ENCODE results near the gene SLC34A3. TPM values are rescaled to one million over a fixed set of nuclear protein-coding genes. Genes with fewer than 3 reads are reported as not detected.
"Not testable (repeated sequence)": the region's sequence is repeated elsewhere in the genome, so short reads cannot be mapped to it uniquely, and the experiment has no call there.

The SLC34A3 gene
- total RNA-seq, 1 donor from 2014 or later, result 0.09 TPM

GRCh38 chr9:137262173-137262908, 31.6 kb downstream of the SLC34A3 start:
- not testable (repeated sequence) for H3K27me3 Mint-ChIP-seq (ENCODE audit: low read depth, unreplicated experiment); H3K4me3 ChIP-seq (ENCODE audit: insufficient read depth, low read depth, low read length); FAIRE-seq; H3K4me1 Mint-ChIP-seq (ENCODE audit: low read depth, unreplicated experiment); H2AFZ ChIP-seq (ENCODE audit: low read depth, low read length); H3K4me3 Mint-ChIP-seq (ENCODE audit: unreplicated experiment); H3K36me3 Mint-ChIP-seq (ENCODE audit: low read depth, unreplicated experiment); H3K9ac ChIP-seq (ENCODE audit: low read length); H3K9me3 Mint-ChIP-seq (ENCODE audit: unreplicated experiment); H3K9me3 ChIP-seq (ENCODE audit: insufficient read depth, low read depth, low read length); H3K4me2 ChIP-seq (ENCODE audit: low read length); H3K27me3 ChIP-seq (ENCODE audit: insufficient read depth, low read length); H3K27ac Mint-ChIP-seq (ENCODE audit: unreplicated experiment); H3K4me1 ChIP-seq (ENCODE audit: insufficient read depth, low read length); H3K36me3 ChIP-seq (ENCODE audit: insufficient read depth, low read length); H3K27ac ChIP-seq (ENCODE audit: low read depth, low read length)
- peak; percentile 39 for DNase-seq (ENCODE audit: low read depth)
- peaks cover 28% of the 10 kb centered on the region for H3K79me2 ChIP-seq (ENCODE audit: insufficient read depth, low read length)
- peaks cover 15% of the 10 kb centered on the region for H4K20me1 ChIP-seq (ENCODE audit: insufficient read depth, low read length)
- TF ChIP-seq, protein P1, sequence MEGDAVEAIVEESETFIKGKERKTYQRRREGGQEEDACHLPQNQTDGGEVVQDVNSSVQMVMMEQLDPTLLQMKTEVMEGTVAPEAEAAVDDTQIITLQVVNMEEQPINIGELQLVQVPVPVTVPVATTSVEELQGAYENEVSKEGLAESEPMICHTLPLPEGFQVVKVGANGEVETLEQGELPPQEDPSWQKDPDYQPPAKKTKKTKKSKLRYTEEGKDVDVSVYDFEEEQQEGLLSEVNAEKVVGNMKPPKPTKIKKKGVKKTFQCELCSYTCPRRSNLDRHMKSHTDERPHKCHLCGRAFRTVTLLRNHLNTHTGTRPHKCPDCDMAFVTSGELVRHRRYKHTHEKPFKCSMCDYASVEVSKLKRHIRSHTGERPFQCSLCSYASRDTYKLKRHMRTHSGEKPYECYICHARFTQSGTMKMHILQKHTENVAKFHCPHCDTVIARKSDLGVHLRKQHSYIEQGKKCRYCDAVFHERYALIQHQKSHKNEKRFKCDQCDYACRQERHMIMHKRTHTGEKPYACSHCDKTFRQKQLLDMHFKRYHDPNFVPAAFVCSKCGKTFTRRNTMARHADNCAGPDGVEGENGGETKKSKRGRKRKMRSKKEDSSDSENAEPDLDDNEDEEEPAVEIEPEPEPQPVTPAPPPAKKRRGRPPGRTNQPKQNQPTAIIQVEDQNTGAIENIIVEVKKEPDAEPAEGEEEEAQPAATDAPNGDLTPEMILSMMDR (IDR thresholded peaks at IDR 0.05; ENCODE audit: insufficient read depth, low read depth, low read length), result peak; percentile 33

DNA sequence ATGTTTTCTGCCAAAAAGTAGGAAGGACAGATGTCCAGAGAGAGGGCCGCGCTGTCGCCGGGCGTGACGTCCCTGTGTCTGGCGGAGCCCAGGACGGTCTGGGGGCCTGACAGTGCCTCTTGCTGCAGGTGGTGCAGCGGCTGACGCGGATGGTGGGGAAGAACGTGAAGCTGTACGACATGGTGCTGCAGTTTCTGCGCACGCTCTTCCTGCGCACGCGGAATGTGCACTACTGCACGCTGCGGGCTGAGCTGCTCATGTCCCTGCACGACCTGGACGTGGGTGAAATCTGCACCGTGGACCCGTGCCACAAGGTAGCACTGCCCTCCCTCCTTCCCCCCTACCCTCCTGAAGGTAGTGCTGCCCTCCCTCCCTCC, 32.2 kb downstream of the SLC34A3 start:
- FAIRE-seq, result no peak
- Histone ChIP-seq H3K4me2 (ENCODE audit: low read length) (no peak overlapping the region), H3K36me3 (ENCODE audit: insufficient read depth, low read length) (peaks cover 9% of the 10 kb centered on the region), H3K27ac (ENCODE audit: low read depth, low read length) (no peak overlapping the region), H3K4me1 (ENCODE audit: insufficient read depth, low read length) (peaks cover 3% of the 10 kb centered on the region), H3K9ac (ENCODE audit: low read length) (no peak overlapping the region), H3K9me3 (ENCODE audit: insufficient read depth, low read depth, low read length) (no peaks in the 10 kb centered on the region), H3K4me3 (ENCODE audit: insufficient read depth, low read depth, low read length) (no peak overlapping the region), H3K79me2 (ENCODE audit: insufficient read depth, low read length) (peaks cover 25% of the 10 kb centered on the region), H2AFZ (ENCODE audit: low read depth, low read length) (no peak overlapping the region), H3K27me3 (ENCODE audit: insufficient read depth, low read length) (no peaks in the 10 kb centered on the region), H4K20me1 (ENCODE audit: insufficient read depth, low read length) (peaks cover 18% of the 10 kb centered on the region)
- Mint-ChIP-seq H3K4me1 (ENCODE audit: low read depth, unreplicated experiment) (peaks cover 3% of the 10 kb centered on the region), H3K27ac (ENCODE audit: unreplicated experiment) (no peak overlapping the region), H3K27me3 (ENCODE audit: low read depth, unreplicated experiment) (no peaks in the 10 kb centered on the region), H3K9me3 (ENCODE audit: unreplicated experiment) (no peaks in the 10 kb centered on the region), H3K4me3 (ENCODE audit: unreplicated experiment) (no peak overlapping the region), H3K36me3 (ENCODE audit: low read depth, unreplicated experiment) (peaks cover 6% of the 10 kb centered on the region)
- no peak for DNase-seq (ENCODE audit: low read depth)
- TF ChIP-seq, protein P1 (IDR thresholded peaks at IDR 0.05; ENCODE audit: insufficient read depth, low read depth, low read length), result no peak
- no peak for TF ChIP-seq EZH2 (IDR thresholded peaks at IDR 0.05; ENCODE audit: insufficient read depth, low read length)

GRCh38 chr9:137263506-137263905, 32.8 kb downstream of the SLC34A3 start:
- H3K27ac Mint-ChIP-seq (ENCODE audit: unreplicated experiment), result no peak overlapping the region
- H3K27ac ChIP-seq (ENCODE audit: low read depth, low read length), result no peak overlapping the region
- no peak overlapping the region for H3K4me3 Mint-ChIP-seq (ENCODE audit: unreplicated experiment)
- TF ChIP-seq, protein P1 (IDR thresholded peaks at IDR 0.05; ENCODE audit: insufficient read depth, low read depth, low read length), result no peak
- no peak for TF ChIP-seq EZH2 (IDR thresholded peaks at IDR 0.05; ENCODE audit: insufficient read depth, low read length)
- H3K9ac ChIP-seq (ENCODE audit: low read length), result no peak overlapping the region
- H3K4me1 Mint-ChIP-seq (ENCODE audit: low read depth, unreplicated experiment), result peaks cover 3% of the 10 kb centered on the region
- H3K27me3 ChIP-seq (ENCODE audit: insufficient read depth, low read length), result no peaks in the 10 kb centered on the region
- peaks cover 4% of the 10 kb centered on the region for H3K4me1 ChIP-seq (ENCODE audit: insufficient read depth, low read length)
- H3K9me3 Mint-ChIP-seq (ENCODE audit: unreplicated experiment), result no peaks in the 10 kb centered on the region
- no peaks in the 10 kb centered on the region for H3K27me3 Mint-ChIP-seq (ENCODE audit: low read depth, unreplicated experiment)
- no peak overlapping the region for H2AFZ ChIP-seq (ENCODE audit: low read depth, low read length)
- H3K4me2 ChIP-seq (ENCODE audit: low read length), result no peak overlapping the region
- H3K4me3 ChIP-seq (ENCODE audit: insufficient read depth, low read depth, low read length), result no peak overlapping the region
- no peaks in the 10 kb centered on the region for H3K9me3 ChIP-seq (ENCODE audit: insufficient read depth, low read depth, low read length)
- DNase-seq (ENCODE audit: low read depth) (no peak), FAIRE-seq (no peak)
- peaks cover 9% of the 10 kb centered on the region for H3K36me3 ChIP-seq (ENCODE audit: insufficient read depth, low read length)
- peaks cover 20% of the 10 kb centered on the region for H4K20me1 ChIP-seq (ENCODE audit: insufficient read depth, low read length)
- peaks cover 21% of the 10 kb centered on the region for H3K79me2 ChIP-seq (ENCODE audit: insufficient read depth, low read length)
- H3K36me3 Mint-ChIP-seq (ENCODE audit: low read depth, unreplicated experiment), result peaks cover 9% of the 10 kb centered on the region
